ENCODE measurements around the gene HS3ST4.

DNA sequence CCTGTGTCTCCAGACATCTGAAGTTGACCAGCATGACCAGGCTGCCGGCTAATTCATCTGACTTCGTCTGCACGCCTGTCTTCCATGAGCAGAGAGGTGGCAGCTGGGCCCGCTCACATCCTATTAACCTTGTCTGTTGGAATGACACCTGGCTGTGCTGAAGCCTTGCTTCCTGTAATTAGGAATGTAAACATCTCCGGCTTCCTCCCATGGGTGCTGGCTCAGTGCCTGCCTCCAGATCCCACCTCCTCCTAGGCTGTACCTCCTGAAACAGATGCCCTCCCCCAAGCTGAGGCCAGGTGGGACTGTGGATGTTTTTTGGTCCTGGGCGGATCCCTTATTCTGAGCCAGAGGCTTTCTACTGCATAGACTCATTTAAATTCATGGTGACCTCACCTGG lies 296.3 kb downstream of the HS3ST4 start:
- no peak for TF ChIP-seq POLR2A (IDR thresholded peaks at IDR 0.05)
- TF ChIP-seq, protein P1, sequence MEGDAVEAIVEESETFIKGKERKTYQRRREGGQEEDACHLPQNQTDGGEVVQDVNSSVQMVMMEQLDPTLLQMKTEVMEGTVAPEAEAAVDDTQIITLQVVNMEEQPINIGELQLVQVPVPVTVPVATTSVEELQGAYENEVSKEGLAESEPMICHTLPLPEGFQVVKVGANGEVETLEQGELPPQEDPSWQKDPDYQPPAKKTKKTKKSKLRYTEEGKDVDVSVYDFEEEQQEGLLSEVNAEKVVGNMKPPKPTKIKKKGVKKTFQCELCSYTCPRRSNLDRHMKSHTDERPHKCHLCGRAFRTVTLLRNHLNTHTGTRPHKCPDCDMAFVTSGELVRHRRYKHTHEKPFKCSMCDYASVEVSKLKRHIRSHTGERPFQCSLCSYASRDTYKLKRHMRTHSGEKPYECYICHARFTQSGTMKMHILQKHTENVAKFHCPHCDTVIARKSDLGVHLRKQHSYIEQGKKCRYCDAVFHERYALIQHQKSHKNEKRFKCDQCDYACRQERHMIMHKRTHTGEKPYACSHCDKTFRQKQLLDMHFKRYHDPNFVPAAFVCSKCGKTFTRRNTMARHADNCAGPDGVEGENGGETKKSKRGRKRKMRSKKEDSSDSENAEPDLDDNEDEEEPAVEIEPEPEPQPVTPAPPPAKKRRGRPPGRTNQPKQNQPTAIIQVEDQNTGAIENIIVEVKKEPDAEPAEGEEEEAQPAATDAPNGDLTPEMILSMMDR (IDR thresholded peaks at IDR 0.05): no peak
- TF ChIP-seq POLR2AphosphoS5 (IDR thresholded peaks at IDR 0.05; ENCODE audit: insufficient read depth in 1 of 2, low read depth in 1 of 2): no peak

Measured in vagina (tissue), 2 donors.